Anterior cingulate cortex (tissue), 58 donors: ENCODE data around the gene ADNP2.

ENCODE experiments used
- DNase-seq, 58 donors: peaks; one replicate each; lab custom pipeline; 2025; lab: John Stamatoyannopoulos, UW

Gene ADNP2

DNA sequence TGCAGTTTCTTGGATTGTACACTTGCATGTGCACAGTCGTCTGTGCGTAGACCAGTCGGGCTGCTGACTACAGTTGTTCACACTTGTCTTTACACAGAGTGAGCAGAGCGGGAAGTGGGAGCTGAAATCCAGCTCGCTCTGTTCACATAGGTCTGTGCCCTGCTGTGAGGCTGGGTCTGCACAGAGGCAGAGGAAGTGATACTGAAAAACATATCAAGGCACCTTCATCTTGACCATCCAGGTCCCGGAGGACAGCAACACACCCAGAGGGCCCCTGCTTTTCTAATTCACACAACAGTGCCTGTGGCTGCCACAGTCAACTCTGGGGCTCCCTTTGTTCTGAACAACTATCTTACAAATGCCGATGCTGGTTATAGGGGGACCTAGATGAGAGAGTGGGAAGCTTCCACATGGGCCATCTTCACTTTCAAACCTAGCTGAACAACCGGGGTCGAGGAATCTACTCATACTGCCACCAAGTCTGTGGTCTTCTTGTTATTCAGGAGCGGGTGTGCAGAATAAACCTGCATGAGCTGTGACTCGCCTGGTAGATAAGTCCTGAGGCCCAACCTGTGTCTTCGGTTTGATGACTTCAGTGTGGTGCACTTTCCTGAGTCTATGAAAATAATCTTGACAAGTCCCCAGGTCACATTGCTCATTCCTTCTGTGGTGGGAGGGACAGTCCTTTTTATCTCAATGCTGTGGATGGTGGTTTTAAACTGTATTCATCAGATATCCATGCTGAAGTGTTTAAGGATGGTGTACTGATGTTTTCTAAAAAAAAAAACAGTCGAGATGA is 3.5 kb upstream of the ADNP2 start:
- peak in 1 of 58 donors; percentile 9 for DNase-seq

DNA sequence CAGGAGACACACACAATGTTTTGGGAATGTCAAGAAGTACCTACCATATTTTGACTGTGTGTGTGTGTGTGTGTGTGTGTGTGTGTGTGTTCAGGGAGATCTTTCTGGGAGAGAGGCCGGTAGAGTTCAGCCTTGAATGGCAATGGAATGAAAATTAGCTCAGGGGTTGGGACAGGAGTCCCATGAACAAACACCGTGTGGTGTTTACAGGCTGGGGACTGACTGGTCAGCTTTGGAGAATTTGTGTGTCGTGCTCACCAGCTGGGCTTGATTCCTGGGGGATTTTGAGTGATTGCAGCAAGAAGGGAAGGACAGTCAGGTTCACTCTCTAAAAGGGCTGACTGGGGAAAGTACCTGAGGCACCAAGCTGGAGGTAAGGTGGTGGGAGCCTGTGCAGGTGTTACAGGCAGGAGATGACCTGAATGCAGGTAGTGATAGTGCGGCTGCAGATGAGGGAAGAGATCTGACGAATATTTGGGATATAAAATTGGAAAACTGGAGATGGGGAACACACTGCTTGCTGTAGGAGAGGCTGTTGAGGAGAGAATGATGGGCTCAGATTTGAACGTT is 2.5 kb upstream of the ADNP2 start:
- no peak for DNase-seq

DNA sequence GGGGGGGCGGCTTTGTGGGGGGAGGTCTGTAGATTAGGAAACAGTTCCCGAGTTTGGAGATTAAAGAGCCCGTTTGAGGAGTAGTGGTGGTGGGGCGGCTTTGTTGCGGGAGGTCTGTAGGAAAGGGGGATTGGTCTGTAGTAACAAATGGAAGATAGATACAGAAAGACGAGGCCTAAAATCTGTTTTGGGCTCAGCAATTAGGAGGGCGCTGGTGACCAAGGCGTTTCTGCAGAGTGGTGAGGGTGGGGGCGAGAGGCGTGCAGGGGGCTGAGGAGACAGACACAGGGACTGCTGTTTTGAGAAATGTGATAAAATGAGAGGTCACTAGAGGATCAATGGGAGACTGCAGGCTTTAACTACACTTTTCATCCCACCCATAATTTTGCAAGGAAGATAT is 1.6 kb upstream of the ADNP2 start:
- DNase-seq: no peak

DNA sequence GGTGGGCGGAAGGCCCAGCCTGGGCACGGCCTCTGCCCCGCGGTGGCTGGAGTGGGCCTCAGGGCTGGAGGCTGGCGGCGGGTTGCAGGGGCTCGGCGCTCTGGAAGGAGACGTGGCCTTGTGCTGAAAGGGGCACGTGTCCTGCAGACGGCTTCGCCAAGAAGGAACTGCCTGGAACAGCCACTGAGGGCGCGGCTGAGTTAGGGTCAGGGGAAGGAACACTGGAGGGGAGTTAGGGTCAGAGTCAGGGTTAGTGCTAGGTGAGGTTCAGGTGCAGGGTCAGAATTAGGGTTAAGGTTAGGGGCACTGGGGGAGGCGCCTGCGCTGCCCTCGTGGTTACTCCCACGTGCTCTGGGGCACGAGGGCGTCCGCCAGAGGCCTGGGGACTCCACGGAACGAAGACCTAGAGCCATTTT is 933 bp upstream of the ADNP2 start:
- no peak for DNase-seq

DNA sequence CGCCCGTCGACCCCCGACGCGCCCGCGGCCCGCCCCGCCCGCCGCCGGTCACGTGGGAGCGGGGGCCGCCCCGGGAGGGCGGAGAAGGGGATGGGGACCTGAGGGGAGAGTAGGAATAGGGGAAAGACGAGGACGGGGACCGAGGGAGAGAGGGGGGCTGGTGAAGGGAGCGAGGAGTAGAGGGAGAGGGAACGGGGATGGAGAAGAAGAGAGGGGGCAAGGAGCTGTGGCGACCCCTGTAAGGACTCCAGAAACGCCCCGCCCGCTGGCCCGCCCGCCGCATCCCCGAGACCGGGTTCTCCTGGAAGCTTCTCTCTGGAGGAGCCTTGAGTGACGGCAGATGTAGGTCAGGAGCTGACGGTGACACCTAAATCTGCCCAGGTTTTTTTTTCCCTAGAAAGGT is 615 bp downstream of the ADNP2 start:
- peak in 30 of 58 donors; percentile 10 to 66 (median 28) for DNase-seq

DNA sequence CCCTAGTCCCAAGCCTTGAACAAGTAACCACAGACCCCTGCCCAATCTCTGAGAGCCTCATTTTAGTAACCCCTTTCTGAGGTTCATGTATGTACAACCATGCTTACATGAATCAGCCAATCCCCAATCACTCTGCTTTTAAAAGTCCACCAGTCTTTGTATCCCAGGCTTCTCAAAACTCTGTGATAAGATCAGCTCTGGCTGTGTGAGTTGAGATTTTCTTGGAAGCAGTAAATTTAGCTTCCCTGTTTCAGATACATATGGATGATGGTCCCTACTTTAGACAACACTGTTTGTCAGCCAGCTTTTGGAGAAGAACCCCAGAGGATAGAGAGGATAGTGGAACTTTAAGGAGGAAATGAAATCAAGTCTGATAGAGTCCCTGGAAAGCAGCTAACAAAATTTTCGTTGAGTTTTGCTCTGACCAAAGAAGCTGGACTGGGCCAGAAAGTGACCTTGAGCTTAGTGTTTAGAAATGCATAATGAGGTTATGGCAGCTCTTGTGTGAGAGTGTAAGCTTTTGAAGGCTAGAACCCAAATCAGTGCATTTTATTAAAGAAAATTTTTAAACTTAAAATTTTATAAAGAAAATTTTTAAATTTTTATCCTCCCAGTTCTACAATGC is 3.7 kb downstream of the ADNP2 start:
- DNase-seq: no peak

DNA sequence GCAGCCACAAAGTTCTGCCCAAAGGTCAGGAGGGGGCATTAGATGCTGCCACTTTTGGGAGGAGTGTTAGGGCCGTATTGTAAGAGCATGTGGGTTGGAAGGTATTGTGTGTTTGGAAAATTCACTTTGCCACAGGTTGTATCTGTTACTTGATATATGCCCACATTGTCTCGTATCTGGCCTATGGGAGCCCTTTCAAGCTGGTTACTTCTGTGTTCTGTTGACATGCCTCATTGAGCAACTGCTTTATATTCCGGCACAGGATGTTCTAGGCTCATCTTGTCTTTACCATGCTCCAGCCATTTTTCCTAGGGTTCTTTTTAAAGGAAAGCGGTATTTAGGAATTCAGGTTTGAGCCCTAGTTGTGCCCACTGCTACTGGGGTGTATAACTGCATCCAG is 6.0 kb downstream of the ADNP2 start:
- DNase-seq: no peak

DNA sequence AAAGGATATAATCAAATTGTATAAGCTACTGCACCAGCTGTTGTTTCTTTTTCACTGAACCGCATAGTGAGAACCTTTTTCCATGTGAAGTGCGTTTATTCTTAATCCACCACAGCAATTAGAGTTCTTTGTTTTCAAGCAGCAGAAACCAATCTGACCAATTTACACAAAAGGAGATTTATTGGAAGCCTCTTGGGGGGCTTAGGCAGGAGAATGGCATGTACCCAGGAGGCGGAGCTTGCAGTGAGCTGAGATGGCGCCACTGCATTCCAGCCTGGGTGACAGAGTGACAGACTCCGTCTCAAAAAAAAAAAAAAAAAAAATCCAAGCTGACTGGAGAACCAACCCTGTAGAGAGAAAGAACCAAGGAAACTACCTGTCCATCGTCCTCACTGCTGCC is 10.0 kb downstream of the ADNP2 start:
- DNase-seq: no peak

DNA sequence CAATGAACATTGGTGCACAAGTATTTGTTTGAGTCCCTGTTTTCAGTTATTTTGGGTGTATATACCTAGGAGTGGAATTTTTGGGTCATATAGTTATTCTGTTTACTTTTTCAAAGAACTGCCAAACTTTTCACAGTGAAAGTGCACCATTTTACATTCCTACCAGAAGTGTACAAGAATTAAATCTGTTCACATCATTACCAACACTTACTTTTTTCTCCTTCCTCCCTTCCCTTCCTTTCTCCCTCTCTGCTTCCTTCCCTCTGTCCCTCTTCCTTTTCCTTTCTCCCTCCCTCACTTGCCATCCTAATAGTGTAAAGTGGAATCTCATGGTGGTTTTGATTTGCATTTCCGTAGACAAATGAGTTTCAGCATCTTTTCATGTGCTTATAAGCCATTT is 11.9 kb downstream of the ADNP2 start:
- DNase-seq: no peak

DNA sequence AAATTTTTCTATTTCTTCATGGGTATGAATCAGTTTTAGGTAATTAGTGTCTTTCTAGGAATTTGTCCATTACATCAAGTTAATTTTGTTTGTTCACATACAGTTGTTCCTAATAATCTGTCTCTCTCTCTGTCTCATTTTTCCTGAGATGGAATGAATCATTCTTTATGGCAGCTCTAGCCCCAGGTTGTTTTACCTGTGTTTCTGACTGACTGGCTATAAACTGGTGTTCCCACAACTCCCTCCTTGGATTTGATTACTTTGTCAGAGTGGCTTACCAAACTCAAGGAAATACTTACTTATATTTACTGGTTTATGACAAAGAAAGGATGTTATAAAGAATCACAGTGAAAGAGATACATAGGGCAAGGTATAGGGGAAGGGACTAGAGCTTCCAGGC is 15.1 kb downstream of the ADNP2 start:
- DNase-seq: no peak

DNA sequence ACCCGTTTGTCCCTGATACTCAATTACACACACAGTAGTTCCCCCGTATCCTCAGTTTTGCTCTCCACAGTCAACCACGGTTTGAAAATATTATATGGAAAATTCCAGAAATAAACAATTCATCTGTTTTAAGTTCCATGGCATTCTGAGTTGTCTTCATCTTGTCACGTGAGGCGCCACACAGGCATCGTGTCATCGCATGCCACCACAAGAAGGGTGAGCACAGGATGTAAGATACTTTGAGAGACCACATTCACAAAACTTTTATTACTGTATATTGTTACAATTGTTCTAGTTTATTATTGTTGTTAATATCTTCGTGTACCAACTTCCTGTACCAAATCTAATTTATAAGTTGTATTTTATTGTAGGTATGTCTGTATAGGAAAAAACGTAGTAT is 17.7 kb downstream of the ADNP2 start:
- DNase-seq: no peak

DNA sequence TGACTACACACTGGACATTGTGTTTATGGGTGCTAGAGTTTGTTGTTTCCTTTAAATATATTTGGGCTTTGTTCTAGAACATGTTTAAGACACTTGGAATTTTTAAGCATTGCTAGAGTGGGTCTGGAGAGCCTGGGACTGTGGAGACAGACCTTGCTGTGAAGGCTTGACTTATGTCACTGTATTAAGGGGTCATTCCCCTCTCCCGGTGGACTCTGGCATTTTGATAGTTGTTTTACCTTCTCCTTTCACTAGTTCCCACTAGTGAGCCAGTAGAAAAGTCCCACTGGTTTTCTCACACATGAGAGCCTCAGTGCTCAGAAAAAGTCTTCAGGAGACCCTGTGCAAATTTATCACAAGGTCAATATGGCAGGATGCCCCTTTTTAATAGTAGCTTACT is 18.6 kb downstream of the ADNP2 start:
- no peak for DNase-seq

DNA sequence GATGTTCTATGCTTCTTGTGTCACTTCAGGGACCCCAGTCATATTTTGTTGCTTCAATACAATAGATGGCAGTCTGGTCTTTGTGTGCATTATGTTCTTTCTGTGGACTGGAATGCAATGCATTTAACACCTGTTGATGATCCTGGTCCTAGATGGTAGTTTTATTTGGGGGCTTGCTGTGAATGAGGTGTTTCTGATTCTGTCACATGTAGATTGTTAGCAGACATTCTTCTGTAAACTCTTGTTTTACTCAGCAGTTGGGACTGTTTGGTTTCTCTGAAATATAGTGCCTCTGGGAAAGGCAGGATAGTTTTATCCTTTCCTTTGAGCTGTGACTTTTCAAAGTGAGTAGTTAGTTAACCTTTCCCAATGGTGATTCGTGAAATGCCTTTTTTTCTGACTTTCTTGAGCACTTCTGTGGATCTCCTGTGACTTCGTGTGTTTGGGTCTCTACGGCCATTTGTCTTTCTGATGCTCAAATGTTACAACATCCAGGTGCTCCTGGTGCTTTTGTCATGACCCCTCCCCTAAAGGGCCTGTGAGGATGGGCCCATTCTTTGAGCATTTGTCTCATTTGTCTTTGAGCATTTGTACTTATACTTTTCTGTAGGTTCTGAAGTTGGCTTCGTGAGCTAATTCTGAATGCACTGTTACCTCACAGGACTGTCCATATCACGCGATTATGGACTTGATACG is 20.8 kb downstream of the ADNP2 start:
- DNase-seq: no peak

DNA sequence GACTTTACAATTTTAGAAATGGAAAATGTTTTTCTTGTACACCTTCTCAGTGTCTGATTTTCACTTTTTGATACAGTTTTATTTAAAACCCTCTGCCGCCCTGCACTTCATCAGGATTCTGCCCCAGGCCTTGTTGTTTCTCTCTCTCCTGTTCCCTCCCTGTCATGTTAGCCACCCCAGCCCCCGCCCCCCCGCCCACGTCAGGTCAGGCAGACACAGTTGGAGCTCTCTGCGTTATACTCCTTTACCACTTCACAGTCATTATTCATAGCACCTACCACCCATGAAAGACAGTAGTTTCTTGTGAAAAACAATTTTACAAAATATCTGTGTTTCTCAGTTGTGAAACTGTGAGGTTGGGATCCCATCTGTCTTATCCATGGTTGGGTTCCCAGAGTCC is 21.5 kb downstream of the ADNP2 start:
- DNase-seq: no peak

DNA sequence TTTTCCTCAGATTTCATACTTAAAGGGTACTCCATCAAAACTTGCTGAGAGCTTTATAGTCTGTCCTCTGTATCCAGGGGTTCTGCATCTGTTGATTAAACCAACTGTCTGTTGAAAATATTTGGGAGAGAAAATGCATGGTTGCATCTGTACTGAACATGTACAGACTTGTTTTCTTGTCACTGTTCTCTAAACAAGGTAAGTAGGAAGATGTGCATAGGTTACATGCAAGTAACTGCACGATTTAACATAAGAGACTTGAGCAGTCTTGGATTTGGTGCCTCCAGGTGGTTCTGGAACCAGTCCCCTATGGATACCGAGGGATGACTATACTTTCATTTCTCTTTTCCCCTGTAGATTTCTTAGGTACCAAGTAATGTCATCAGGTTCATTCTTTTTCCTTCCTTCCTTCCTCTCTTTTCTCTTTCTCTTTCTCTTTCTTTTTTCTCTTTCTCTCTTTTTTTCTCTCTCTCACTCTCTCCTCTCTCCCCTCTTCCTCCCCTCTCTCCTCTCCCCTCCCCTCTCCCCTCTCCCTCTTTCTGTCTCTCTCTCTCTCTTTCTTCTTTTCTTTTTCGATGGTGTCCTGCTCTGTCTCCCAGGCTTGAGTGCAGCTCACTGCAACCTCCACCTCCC is 23.2 kb downstream of the ADNP2 start:
- no peak for DNase-seq

DNA sequence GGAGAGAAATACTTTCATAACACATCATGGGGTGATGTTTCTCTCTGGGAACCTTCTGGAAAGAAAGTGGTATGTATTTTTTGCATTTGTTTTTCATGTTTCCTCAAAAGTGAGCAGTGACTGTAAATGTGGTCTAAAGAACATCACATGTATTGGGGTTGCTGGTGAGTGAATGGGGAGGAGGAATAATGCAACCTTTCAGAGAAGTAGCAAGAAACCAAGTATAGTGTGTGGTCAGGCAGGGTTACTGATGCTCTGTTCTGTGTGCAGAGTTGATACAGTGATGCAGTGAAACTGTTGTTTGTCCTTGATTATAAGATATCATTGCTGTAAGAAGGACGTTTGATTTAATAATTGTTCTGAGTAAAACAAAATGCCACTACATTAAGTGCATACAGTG is 24.1 kb downstream of the ADNP2 start:
- no peak for DNase-seq

DNA sequence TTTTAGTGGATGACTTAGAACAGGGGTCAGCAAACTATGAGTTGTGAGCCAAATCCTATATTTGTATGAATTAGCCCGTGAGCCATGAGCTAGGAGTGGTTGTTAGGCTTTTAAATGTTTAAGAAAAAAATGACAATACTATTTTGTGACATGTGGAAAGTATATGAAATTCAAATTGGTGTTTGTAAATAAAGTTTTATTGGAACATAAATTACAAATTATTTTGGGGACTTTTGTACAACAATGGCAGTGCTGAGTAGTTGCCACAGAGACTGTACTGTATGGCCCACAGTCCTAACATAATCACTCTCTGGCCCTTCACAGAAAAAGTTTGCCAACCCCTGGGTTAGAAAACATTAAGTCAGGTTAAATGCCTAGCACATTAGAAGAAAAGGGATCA is 26.1 kb downstream of the ADNP2 start:
- DNase-seq: no peak

DNA sequence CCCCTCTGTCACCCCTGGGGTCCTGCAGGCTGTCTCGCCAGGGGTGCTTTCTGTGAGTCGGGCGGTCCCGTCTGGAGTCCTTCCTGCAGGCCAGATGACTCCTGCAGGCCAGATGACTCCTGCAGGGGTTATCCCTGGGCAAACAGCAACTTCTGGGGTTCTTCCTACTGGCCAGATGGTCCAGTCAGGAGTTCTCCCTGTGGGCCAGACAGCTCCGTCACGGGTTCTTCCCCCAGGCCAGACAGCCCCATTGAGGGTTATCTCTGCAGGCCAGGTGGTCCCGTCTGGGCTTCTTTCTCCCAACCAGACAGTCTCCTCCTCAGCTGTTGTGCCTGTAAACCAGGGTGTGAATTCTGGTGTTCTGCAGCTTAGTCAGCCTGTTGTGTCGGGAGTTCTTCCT is 27.6 kb downstream of the ADNP2 start:
- no peak for DNase-seq

DNA sequence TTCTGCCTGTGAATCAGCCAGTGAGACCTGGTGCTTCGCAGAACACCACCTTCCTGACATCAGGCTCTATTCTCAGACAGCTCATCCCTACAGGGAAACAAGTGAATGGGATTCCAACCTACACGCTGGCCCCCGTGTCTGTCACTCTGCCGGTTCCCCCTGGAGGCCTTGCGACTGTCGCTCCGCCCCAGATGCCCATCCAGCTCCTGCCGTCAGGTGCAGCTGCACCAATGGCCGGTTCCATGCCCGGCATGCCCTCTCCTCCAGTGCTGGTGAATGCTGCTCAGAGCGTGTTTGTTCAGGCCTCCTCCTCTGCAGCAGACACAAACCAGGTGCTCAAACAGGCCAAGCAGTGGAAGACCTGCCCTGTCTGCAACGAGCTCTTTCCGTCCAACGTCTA is 28.1 kb downstream of the ADNP2 start:
- no peak for DNase-seq

DNA sequence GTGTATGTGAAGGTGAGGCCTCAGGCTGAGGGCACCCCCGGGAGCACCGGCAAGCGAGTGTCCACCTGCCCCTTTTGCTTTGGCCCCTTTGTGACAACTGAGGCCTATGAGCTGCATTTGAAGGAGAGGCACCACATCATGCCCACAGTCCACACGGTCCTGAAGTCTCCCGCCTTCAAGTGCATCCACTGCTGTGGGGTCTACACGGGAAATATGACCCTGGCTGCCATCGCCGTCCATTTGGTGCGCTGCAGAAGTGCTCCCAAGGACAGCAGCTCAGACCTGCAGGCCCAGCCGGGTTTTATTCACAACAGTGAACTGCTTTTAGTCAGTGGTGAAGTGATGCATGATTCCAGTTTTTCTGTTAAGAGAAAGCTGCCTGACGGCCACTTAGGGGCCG is 28.9 kb downstream of the ADNP2 start:
- no peak for DNase-seq

DNA sequence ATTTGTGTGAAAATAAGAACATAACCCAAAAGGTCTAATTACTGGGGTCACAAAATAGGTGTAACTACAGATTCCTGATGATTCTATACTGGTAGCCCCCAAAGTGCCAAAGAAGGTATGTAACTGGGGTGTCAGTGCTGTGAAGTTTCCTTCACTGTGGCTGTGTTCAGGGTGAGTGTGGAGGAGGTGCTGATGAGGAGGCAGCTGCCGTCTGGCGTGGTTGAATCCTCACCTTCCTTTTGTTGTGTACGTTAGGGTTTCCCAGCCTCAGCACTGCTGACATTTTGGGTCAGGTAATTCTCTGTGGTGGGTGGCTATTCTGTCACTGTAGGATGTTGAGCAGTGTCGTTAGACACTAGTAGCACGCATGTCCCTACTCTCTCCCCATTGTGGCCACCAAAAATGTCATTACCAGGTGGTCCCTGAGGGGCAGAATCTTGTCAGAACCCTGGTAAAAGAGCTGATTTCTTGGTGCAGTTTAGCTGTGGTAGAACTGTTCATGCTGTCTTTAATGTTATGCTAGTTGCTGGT is 31.5 kb downstream of the ADNP2 start:
- no peak for DNase-seq
